ENCODE measurements around the gene XXYLT1. TPM values are rescaled to one million over a fixed set of nuclear protein-coding genes. Genes with fewer than 3 reads are reported as not detected.

Gene XXYLT1
- total and polyA plus RNA-seq, 12 donors, result 2.2 to 7.2 (median 3.6) TPM

DNA sequence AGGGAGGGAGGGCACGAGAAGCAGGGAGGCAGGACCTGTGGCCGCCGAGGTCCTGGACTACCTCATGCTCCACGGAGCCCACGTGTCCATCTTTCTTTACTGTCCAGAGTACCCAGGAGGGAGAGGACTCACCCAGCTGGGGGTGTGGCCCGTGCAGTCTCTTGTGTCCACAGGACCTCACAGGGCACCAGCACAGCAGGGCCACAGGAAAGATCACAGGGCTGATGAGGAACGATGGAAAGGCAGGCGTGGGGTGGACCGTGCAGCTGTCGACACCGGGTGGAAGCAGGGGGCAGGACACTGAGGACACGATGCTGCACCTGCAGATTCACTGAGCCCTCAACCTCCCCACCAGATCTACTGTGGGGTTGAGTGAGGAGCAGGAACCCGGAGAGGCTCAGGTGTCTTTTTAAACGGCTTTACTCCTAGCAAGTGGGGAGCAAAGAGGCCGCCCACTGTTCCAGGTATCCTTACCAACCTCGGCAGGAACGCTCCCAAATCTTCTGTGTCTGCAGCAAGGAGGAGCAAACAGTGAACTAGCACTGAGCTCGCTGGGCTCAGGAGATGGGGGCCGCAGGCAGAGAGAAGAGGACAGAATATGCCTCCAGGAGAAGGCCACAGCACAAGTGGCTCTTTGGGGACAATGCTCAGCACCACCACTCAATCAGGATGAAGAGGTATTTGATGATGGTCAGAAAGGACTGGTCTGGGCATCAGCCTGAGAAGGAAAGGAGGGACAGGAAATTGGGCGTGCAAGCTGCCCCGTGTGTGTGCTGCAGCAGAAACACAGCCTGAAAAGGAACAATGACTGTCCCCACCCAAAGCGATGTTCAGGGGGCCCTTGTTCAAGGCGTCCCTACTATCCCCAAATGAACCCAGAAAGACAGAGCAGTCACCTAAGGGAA, 198.8 kb downstream of the XXYLT1 start:
- Histone ChIP-seq H3K9me3 (no peaks in the 10 kb centered on the region), H3K36me3 (peaks cover 0 to 13% (median 0%) of the 10 kb centered on the region in 9 donors), H3K4me3 (no peak overlapping the region), H3K4me1 (peaks cover 0 to 9% (median 0%) of the 10 kb centered on the region in 9 donors), H3K27ac (peak overlapping the region in 2 of 10 donors; percentile 31 to 68), H3K27me3 (no peaks in the 10 kb centered on the region)
- DNase-seq (no peak), ATAC-seq (peak in 2 of 8 donors; percentile 11 to 25)
- TF ChIP-seq, protein P1, sequence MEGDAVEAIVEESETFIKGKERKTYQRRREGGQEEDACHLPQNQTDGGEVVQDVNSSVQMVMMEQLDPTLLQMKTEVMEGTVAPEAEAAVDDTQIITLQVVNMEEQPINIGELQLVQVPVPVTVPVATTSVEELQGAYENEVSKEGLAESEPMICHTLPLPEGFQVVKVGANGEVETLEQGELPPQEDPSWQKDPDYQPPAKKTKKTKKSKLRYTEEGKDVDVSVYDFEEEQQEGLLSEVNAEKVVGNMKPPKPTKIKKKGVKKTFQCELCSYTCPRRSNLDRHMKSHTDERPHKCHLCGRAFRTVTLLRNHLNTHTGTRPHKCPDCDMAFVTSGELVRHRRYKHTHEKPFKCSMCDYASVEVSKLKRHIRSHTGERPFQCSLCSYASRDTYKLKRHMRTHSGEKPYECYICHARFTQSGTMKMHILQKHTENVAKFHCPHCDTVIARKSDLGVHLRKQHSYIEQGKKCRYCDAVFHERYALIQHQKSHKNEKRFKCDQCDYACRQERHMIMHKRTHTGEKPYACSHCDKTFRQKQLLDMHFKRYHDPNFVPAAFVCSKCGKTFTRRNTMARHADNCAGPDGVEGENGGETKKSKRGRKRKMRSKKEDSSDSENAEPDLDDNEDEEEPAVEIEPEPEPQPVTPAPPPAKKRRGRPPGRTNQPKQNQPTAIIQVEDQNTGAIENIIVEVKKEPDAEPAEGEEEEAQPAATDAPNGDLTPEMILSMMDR (IDR thresholded peaks at IDR 0.05), result no peak
- 85% methylated on average over 23 of the region's 23 CpGs for WGBS, 2 donors
- intact Hi-C loops (cut with DNase I), result no loop called here

DNA sequence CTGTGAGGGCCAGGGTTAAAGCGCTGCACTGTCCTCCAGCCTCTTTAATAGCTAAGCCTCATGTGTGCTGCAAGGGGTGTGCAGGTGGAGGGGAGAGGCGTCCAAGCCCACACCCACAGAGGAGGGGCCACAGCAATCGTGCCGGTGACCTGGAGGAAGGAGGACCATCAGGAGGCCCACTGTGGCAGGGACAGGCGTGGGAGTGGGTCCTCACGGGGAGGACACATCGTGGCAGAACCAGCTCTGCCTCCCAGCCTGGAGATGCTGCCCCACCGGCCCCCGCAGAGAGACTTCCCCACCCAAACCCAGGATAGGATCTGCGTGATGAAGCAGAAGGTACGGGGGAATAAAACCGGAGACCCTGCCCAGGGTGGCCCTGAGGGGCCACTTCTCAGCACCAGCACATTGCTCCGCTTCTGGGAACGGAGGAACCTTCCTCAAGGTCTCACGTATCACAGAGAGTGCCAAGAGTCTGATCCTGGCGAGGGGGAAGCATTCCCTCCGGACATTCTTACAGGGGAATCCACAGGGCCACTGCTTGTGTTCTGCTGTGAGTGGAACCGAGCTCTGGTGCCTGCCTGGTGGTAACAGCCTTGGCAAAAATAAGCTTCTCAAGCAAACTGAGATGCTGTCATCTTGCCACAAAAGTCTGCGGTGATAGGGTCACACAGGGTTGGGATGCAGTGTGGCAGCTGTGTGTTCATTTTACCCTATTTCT, 199.8 kb downstream of the XXYLT1 start:
- H3K4me1 ChIP-seq, result peaks cover 0 to 9% (median 0%) of the 10 kb centered on the region in 9 donors
- TF ChIP-seq, protein P1 (IDR thresholded peaks at IDR 0.05), result no peak
- H3K9me3 ChIP-seq, result no peaks in the 10 kb centered on the region
- intact Hi-C loops (cut with DNase I), result no loop called here
- peaks cover 0 to 13% (median 0%) of the 10 kb centered on the region in 9 donors for H3K36me3 ChIP-seq
- 88 to 96% methylated on average over 19 of the region's 19 CpGs for WGBS, 2 donors
- peak overlapping the region in 4 of 10 donors; percentile 28 to 68 (median 32) for H3K27ac ChIP-seq
- no peak overlapping the region for H3K4me3 ChIP-seq
- no peaks in the 10 kb centered on the region for H3K27me3 ChIP-seq
- no peak for DNase-seq
- peak in 2 of 8 donors; percentile 17 to 40 for ATAC-seq

DNA sequence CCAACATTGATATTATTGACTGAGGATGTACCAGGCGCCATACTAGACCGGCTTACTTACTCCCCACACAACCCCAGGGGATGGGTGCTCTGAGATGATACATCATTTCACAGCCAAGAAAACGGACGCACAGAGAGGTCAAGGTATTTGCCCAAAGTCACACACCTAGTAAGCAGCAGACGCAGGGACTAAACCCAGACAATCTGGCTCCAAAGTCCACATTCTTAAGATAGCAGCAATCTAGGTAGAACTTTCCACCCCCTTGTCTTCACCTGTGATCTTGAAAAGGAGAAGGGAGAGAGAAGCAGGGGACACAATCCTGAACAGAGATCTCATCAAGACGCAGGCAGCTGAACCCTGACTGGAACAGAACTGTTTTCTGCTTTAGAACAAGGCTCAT, 200.6 kb downstream of the XXYLT1 start:
- WGBS, 2 donors, result 91 to 93% methylated on average over 6 of the region's 6 CpGs
- Histone ChIP-seq H3K4me1 (peaks cover 0 to 9% (median 0%) of the 10 kb centered on the region in 9 donors), H3K36me3 (peaks cover 0 to 13% (median 0%) of the 10 kb centered on the region in 9 donors), H3K27me3 (no peaks in the 10 kb centered on the region), H3K27ac (peak overlapping the region in 1 of 10 donors; percentile 68), H3K4me3 (no peak overlapping the region), H3K9me3 (no peaks in the 10 kb centered on the region)
- TF ChIP-seq, protein P1 (IDR thresholded peaks at IDR 0.05), result no peak
- intact Hi-C loops (cut with DNase I), result no loop called here
- DNase-seq (no peak), ATAC-seq (no peak)

DNA sequence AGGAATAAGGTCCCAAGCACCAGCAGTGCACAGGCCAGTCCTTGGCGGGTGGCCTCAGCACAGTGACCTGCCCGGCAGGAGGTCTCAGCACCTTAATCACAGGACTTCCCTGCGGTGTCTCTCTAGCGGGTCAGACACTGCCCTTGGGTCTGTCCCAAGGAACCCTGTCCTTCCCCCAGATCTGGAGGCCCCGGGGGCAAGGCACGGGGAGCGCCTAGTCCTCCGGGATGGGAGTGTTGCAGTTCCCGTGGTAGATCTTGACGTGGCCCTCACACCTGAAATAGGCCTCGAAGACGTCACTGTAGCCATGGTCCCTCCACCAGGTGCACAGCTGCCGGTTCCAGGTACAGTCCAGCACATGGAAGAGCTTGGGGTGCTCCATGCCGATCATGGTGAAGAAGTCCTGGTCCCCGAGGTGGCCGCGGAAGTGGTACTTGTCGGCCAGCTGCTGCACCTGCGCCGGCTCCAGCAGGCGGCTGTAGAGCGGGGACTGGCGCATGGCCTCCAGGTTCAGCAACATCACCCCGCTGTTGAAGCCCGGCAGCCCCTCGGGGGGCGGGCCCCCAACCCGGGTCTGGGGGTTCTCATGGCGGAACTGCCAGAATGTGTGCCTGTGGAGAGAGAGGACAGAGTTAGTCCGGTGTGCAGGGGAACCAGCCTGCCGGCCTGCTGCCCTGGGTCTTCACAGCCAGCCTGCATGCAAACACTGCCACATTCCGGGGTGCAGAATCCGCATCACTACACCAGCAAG, 201.3 kb downstream of the XXYLT1 start:
- TF ChIP-seq, protein P1 (IDR thresholded peaks at IDR 0.05), result no peak
- Histone ChIP-seq H3K9me3 (no peaks in the 10 kb centered on the region), H3K27ac (no peak overlapping the region), H3K4me1 (peaks cover 0 to 12% (median 0%) of the 10 kb centered on the region in 9 donors), H3K36me3 (peaks cover 0 to 13% (median 0%) of the 10 kb centered on the region in 9 donors), H3K27me3 (no peaks in the 10 kb centered on the region), H3K4me3 (no peak overlapping the region)
- WGBS, 2 donors, result 97 to 98% methylated on average over 33 of the region's 33 CpGs
- DNase-seq (no peak), ATAC-seq (no peak)
- intact Hi-C loops (cut with DNase I), result no loop called here
